ENCODE results near the gene ZSCAN5B. TPM values are rescaled to one million over a fixed set of nuclear protein-coding genes. Genes with fewer than 3 reads are reported as not detected.

The ZSCAN5B gene
- total RNA-seq, 1 experiment from 2014 or later, result not detected

DNA sequence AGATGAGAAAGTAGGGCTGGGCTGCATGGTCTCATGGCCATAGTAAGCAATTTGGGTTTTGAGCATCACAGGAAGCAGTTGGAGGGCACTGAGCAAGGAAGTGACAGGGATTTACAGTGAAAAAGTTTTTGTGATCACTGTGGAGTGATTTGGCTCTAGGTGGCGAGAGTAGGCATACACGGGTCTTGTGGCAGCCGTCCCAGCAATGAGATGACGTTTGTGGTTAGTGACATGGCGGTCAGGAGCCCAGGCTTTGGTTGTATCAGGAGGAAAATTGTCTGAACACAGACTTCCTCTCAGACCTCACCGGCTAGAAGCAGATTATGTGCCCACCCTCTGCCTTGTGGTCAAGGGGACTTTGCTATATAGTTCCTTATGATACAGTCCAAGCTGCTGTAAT is 53.2 kb downstream of the ZSCAN5B start (continued):
- TF ChIP-seq ZNF396 (CRISPR knock-in tag; IDR thresholded peaks at IDR 0.05; ENCODE audit: borderline replicate concordance), result no peak
- TF ChIP-seq FOXJ3 (CRISPR knock-in tag; IDR thresholded peaks at IDR 0.05; ENCODE audit: borderline replicate concordance), result no peak
- TF ChIP-seq, protein P1, sequence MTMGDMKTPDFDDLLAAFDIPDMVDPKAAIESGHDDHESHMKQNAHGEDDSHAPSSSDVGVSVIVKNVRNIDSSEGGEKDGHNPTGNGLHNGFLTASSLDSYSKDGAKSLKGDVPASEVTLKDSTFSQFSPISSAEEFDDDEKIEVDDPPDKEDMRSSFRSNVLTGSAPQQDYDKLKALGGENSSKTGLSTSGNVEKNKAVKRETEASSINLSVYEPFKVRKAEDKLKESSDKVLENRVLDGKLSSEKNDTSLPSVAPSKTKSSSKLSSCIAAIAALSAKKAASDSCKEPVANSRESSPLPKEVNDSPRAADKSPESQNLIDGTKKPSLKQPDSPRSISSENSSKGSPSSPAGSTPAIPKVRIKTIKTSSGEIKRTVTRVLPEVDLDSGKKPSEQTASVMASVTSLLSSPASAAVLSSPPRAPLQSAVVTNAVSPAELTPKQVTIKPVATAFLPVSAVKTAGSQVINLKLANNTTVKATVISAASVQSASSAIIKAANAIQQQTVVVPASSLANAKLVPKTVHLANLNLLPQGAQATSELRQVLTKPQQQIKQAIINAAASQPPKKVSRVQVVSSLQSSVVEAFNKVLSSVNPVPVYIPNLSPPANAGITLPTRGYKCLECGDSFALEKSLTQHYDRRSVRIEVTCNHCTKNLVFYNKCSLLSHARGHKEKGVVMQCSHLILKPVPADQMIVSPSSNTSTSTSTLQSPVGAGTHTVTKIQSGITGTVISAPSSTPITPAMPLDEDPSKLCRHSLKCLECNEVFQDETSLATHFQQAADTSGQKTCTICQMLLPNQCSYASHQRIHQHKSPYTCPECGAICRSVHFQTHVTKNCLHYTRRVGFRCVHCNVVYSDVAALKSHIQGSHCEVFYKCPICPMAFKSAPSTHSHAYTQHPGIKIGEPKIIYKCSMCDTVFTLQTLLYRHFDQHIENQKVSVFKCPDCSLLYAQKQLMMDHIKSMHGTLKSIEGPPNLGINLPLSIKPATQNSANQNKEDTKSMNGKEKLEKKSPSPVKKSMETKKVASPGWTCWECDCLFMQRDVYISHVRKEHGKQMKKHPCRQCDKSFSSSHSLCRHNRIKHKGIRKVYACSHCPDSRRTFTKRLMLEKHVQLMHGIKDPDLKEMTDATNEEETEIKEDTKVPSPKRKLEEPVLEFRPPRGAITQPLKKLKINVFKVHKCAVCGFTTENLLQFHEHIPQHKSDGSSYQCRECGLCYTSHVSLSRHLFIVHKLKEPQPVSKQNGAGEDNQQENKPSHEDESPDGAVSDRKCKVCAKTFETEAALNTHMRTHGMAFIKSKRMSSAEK (CRISPR knock-in tag; IDR thresholded peaks at IDR 0.05; ENCODE audit: borderline replicate concordance), result no peak
- no peak for TF ChIP-seq MYBL2 (CRISPR knock-in tag; IDR thresholded peaks at IDR 0.05)
- TF ChIP-seq, protein P2, sequence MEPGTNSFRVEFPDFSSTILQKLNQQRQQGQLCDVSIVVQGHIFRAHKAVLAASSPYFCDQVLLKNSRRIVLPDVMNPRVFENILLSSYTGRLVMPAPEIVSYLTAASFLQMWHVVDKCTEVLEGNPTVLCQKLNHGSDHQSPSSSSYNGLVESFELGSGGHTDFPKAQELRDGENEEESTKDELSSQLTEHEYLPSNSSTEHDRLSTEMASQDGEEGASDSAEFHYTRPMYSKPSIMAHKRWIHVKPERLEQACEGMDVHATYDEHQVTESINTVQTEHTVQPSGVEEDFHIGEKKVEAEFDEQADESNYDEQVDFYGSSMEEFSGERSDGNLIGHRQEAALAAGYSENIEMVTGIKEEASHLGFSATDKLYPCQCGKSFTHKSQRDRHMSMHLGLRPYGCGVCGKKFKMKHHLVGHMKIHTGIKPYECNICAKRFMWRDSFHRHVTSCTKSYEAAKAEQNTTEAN (CRISPR knock-in tag; IDR thresholded peaks at IDR 0.05), result no peak
- no peak for TF ChIP-seq NFE2L1 (CRISPR knock-in tag; IDR thresholded peaks at IDR 0.05)
- no peak for TF ChIP-seq FOXK1 (CRISPR knock-in tag; IDR thresholded peaks at IDR 0.05)
- TF ChIP-seq HMGA2 (CRISPR knock-in tag; IDR thresholded peaks at IDR 0.05), result no peak
- TF ChIP-seq, protein P3, sequence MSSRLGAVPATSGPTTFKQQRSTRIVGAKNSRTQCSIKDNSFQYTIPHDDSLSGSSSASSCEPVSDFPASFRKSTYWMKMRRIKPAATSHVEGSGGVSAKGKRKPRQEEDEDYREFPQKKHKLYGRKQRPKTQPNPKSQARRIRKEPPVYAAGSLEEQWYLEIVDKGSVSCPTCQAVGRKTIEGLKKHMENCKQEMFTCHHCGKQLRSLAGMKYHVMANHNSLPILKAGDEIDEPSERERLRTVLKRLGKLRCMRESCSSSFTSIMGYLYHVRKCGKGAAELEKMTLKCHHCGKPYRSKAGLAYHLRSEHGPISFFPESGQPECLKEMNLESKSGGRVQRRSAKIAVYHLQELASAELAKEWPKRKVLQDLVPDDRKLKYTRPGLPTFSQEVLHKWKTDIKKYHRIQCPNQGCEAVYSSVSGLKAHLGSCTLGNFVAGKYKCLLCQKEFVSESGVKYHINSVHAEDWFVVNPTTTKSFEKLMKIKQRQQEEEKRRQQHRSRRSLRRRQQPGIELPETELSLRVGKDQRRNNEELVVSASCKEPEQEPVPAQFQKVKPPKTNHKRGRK (CRISPR knock-in tag; IDR thresholded peaks at IDR 0.05; ENCODE audit: borderline replicate concordance), result no peak
- TF ChIP-seq CBFB (CRISPR knock-in tag; IDR thresholded peaks at IDR 0.05; ENCODE audit: low read depth), result no peak
- TF ChIP-seq TP53 (CRISPR knock-in tag; IDR thresholded peaks at IDR 0.05), result no peak

DNA sequence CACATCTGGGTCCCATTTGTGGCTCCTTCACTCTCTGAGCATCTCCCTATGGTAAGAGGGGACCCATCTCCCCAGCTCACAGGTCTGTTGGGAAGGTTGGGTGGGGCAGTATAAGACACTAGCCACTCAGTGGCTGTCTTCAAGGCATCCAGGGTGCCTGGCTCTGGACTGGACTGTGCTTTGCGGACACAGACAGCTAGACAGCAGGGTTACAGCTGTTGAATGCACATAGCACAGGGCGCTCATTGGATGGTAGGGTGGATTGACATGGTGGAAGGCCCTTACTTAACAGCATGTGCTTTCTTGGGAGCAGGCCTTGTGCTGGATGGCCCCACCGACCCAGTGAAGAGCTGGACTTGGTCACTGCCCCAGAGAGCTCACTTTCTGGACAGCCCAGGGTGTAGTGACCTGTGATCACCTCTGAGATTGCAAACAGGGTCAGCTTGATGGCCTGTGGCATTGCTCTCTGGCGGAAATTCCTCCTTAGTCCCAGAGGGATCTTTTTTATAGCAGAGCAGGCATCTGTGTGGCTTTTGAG is 54.6 kb downstream of the ZSCAN5B start:
- peaks cover 20% of the 10 kb centered on the region for H3K4me1 Mint-ChIP-seq
- ChIA-PET CTCF (interaction anchor here (1.9 to 2.9 kb wide), 3 partner anchors 9 to 167 kb away, joined by 6 to 19 read pairs (median 11); no protein-coding TSS in a partner anchor), POLR2A (interaction anchor here (0.6 to 1.1 kb wide), 3 partner anchors 22 to 512 kb away, joined by 4 to 7 read pairs (median 5); partner anchors contain the start of genes GALP and ZNF787)
- peak overlapping the region; percentile 79; the same call in 1 of the 2 replicates for H3K4me3 Mint-ChIP-seq
- H3K9me3 Mint-ChIP-seq, result no peaks in the 10 kb centered on the region
- ATAC-seq (no peak), DNase-seq (ENCODE audit: low spot score) (no peak)
- no peak overlapping the region; the same call in 1 of the 2 replicates for H3K27ac Mint-ChIP-seq
- peaks cover 8% of the 10 kb centered on the region for H3K36me3 Mint-ChIP-seq
- H3K27me3 Mint-ChIP-seq (ENCODE audit: low read depth), result peaks cover 3% of the 10 kb centered on the region; the same call in 1 of the 2 replicates
- TF ChIP-seq, protein P4, sequence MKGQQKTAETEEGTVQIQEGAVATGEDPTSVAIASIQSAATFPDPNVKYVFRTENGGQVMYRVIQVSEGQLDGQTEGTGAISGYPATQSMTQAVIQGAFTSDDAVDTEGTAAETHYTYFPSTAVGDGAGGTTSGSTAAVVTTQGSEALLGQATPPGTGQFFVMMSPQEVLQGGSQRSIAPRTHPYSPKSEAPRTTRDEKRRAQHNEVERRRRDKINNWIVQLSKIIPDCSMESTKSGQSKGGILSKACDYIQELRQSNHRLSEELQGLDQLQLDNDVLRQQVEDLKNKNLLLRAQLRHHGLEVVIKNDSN (CRISPR knock-in tag; IDR thresholded peaks at IDR 0.05), result no peak
- TF ChIP-seq OVOL2 (CRISPR knock-in tag; IDR thresholded peaks at IDR 0.05; ENCODE audit: borderline replicate concordance) (no peak), ZNF317 (CRISPR knock-in tag; IDR thresholded peaks at IDR 0.05; ENCODE audit: borderline replicate concordance, low read depth) (no peak), ZNF416 (CRISPR knock-in tag; IDR thresholded peaks at IDR 0.05) (no peak), ZNF232 (CRISPR knock-in tag; IDR thresholded peaks at IDR 0.05) (no peak), RORB (CRISPR knock-in tag; IDR thresholded peaks at IDR 0.05) (no peak), CREM (CRISPR knock-in tag; IDR thresholded peaks at IDR 0.05) (no peak)
- TF ChIP-seq, protein P5, sequence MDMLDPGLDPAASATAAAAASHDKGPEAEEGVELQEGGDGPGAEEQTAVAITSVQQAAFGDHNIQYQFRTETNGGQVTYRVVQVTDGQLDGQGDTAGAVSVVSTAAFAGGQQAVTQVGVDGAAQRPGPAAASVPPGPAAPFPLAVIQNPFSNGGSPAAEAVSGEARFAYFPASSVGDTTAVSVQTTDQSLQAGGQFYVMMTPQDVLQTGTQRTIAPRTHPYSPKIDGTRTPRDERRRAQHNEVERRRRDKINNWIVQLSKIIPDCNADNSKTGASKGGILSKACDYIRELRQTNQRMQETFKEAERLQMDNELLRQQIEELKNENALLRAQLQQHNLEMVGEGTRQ (CRISPR knock-in tag; IDR thresholded peaks at IDR 0.05), result no peak
- TF ChIP-seq, protein P6, sequence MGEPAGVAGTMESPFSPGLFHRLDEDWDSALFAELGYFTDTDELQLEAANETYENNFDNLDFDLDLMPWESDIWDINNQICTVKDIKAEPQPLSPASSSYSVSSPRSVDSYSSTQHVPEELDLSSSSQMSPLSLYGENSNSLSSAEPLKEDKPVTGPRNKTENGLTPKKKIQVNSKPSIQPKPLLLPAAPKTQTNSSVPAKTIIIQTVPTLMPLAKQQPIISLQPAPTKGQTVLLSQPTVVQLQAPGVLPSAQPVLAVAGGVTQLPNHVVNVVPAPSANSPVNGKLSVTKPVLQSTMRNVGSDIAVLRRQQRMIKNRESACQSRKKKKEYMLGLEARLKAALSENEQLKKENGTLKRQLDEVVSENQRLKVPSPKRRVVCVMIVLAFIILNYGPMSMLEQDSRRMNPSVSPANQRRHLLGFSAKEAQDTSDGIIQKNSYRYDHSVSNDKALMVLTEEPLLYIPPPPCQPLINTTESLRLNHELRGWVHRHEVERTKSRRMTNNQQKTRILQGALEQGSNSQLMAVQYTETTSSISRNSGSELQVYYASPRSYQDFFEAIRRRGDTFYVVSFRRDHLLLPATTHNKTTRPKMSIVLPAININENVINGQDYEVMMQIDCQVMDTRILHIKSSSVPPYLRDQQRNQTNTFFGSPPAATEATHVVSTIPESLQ (CRISPR knock-in tag; IDR thresholded peaks at IDR 0.05), result no peak
- TF ChIP-seq, protein P7, sequence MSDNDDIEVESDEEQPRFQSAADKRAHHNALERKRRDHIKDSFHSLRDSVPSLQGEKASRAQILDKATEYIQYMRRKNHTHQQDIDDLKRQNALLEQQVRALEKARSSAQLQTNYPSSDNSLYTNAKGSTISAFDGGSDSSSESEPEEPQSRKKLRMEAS (CRISPR knock-in tag; IDR thresholded peaks at IDR 0.05), result no peak

All from WTC11 (cell line).